HK-2 (cell line): ENCODE data around the gene TOMM20.
"Not testable (repeated sequence)": the region's sequence is repeated elsewhere in the genome, so short reads cannot be mapped to it uniquely, and the experiment has no call there.

Source experiments
- DNase-seq: peaks from one replicate; pipeline ENCODE4 v3.0.0-alpha.2; 2018; ENCODE audit not compliant: unreplicated experiment

TOMM20 gene

GRCh38 chr1:235128456-235129328 lies at the start of gene TOMM20:
Gene TOMM20 (minus strand): TSS chr1:235128837. CDS start chr1:235128715, 122 bp downstream.
- DNase-seq: peak; percentile 99

GRCh38 chr1:235176486-235176885 lies 47.8 kb upstream of the TOMM20 start:
- DNase-seq: no peak

- DNase-seq: no peak
Observed at GRCh38 chr1:235169986-235170385, 41.3 kb upstream of the TOMM20 start.

- DNase-seq: no peak
Observed at GRCh38 chr1:235168375-235168774, 39.7 kb upstream of the TOMM20 start.

GRCh38 chr1:235161685-235162327 lies 33.2 kb upstream of the TOMM20 start:
- DNase-seq: no peak

- DNase-seq: peak; percentile 96
Observed at GRCh38 chr1:235160957-235161684, 32.5 kb upstream of the TOMM20 start, which contains the start of gene RBM34. Gene RBM34 (minus strand): TSS chr1:235161250. CDS start chr1:235161226, 24 bp downstream.

GRCh38 chr1:235160383-235160956 lies 31.8 kb upstream of the TOMM20 start:
- no peak for DNase-seq

GRCh38 chr1:235159930-235160329 lies 31.3 kb upstream of the TOMM20 start:
- DNase-seq: not testable (repeated sequence)

- DNase-seq: not testable (repeated sequence)
Observed at GRCh38 chr1:235159284-235159683, 30.6 kb upstream of the TOMM20 start.

- DNase-seq: no peak
Observed at GRCh38 chr1:235158680-235159079, 30.0 kb upstream of the TOMM20 start.

- DNase-seq: no peak
Observed at GRCh38 chr1:235157150-235157549, 28.5 kb upstream of the TOMM20 start.

- DNase-seq: no peak
Observed at GRCh38 chr1:235156740-235157139, 28.1 kb upstream of the TOMM20 start.

GRCh38 chr1:235156265-235156664 lies 27.6 kb upstream of the TOMM20 start:
- DNase-seq: no peak

GRCh38 chr1:235152235-235152634 lies 23.6 kb upstream of the TOMM20 start:
- no peak for DNase-seq

GRCh38 chr1:235151033-235151432 lies 22.4 kb upstream of the TOMM20 start:
- DNase-seq: no peak

- no peak for DNase-seq
Observed at GRCh38 chr1:235149824-235150223, 21.2 kb upstream of the TOMM20 start.

- no peak for DNase-seq
Observed at GRCh38 chr1:235147269-235147668, 18.6 kb upstream of the TOMM20 start.

- DNase-seq: no peak
Observed at GRCh38 chr1:235145639-235146038, 17.0 kb upstream of the TOMM20 start.

GRCh38 chr1:235142991-235143390 lies 14.4 kb upstream of the TOMM20 start:
- DNase-seq: no peak

- DNase-seq: no peak
Observed at GRCh38 chr1:235139315-235139714, 10.7 kb upstream of the TOMM20 start.

GRCh38 chr1:235138821-235139220 lies 10.2 kb upstream of the TOMM20 start:
- no peak for DNase-seq

GRCh38 chr1:235136111-235136510 lies 7.5 kb upstream of the TOMM20 start:
- DNase-seq: no peak
